Measurements from ENCODE around the gene PHACTR1. TPM values are rescaled to one million over a fixed set of nuclear protein-coding genes. Genes with fewer than 3 reads are reported as not detected.
A peak's percentile ranks its signal among the peaks of the same experiment; 100 is the strongest.

The PHACTR1 gene
- total and polyA plus RNA-seq, 9 of the 15 experiments (the other 6 are each of a cell fraction or from before 2014, with no cell fraction given), result 11.5 to 32.6 (median 22.0) TPM

DNA sequence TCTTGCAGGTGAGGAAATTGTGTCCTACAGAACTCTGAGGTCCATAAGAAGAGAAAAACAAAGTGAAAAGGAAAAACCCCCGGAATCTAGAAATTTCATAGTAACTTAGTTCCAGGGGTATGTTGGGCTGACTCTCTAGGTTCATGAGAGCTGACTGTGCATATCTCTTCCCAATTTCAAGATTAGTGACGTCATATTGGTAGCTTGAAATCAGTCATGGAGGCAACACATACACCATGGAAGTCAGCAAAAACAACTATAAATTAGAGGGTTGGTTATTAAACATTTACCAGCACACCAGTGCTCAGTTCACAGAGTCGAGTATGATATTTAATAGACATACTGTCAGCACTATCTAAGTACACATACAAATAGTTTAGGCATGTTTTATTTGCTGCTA is 49.8 kb downstream of the PHACTR1 start:
- no peaks in the 10 kb centered on the region for H3K36me3 ChIP-seq (ENCODE audit: control insufficient read depth, insufficient read depth, low read length)
- TF ChIP-seq CREM (IDR thresholded peaks at IDR 0.05; ENCODE audit: low read depth), result no peak
- no peak for TF ChIP-seq NR4A1 (CRISPR knock-in tag; IDR thresholded peaks at IDR 0.05)
- TF ChIP-seq NR4A1 (tag; IDR thresholded peaks at IDR 0.05), result no peak
- TF ChIP-seq ATF1 (CRISPR knock-in tag; IDR thresholded peaks at IDR 0.05), result no peak
- peak; percentile 36; the same call in 1 of the 2 replicates for TF ChIP-seq ATF1 (tag; IDR thresholded peaks at IDR 0.05)
- no peak for TF ChIP-seq PML (IDR thresholded peaks at IDR 0.05; ENCODE audit: low read length)
- TF ChIP-seq POLR2B (IDR thresholded peaks at IDR 0.05; ENCODE audit: low read depth, partially characterized antibody), result no peak
- TF ChIP-seq, protein P1, sequence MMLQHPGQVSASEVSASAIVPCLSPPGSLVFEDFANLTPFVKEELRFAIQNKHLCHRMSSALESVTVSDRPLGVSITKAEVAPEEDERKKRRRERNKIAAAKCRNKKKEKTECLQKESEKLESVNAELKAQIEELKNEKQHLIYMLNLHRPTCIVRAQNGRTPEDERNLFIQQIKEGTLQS (IDR thresholded peaks at IDR 0.05), result peak; percentile 28; the same call in 1 of the 2 replicates
- TF ChIP-seq, protein P1 (CRISPR knock-in tag; conservative IDR thresholded peaks at IDR 0.05), result no peak
- ATAC-seq (no peak), FAIRE-seq (no peak), DNase-seq (ENCODE audit: extremely low read depth in 1 of 4, low spot score in 3 of 4) (no peak)
- H3K27ac ChIP-seq (ENCODE audit: extremely low read depth, low read depth, low read length), result no peak overlapping the region
- POLR2A ChIA-PET, result no interaction called here
- H4K20me1 ChIP-seq (replicated peaks; ENCODE audit: control insufficient read depth, insufficient read depth, low read length), result no peaks in the 10 kb centered on the region
- in situ Hi-C loops (cut with MboI), result no loop called here
- no peaks in the 10 kb centered on the region for H3K4me1 ChIP-seq (replicated peaks in 1 of 2; ENCODE audit: control insufficient read depth in 2 of 2, insufficient read depth in 2 of 2, low read length in 2 of 2)
- H3K9me3 ChIP-seq (replicated peaks; ENCODE audit: control insufficient read depth, insufficient read depth, low read depth, low read length), result no peaks in the 10 kb centered on the region
- no peaks in the 10 kb centered on the region for H3K79me2 ChIP-seq (ENCODE audit: control insufficient read depth, insufficient read depth, low read length)
- H3K4me2 ChIP-seq (ENCODE audit: insufficient read depth, low read length), result no peak overlapping the region
- WGBS (ENCODE audit: insufficient coverage, low coverage, missing lambda C conversion rate), result 0% methylated on average over 3 of the region's 3 CpGs
- BruUV-seq (replicated peaks), result no TSS peak
- no peak overlapping the region for H3K4me3 ChIP-seq
- no peaks in the 10 kb centered on the region for H3K9me1 ChIP-seq (ENCODE audit: control insufficient read depth, insufficient read depth, low read length)
- H3K27me3 ChIP-seq (ENCODE audit: control insufficient read depth in 2 of 2, insufficient read depth in 2 of 2, low read length in 2 of 2), result no peaks in the 10 kb centered on the region
- CTCF ChIA-PET (ENCODE audit: low intra/inter-chr PET ratio), result no interaction called here
- intact Hi-C loops (cut with micrococcal nuclease), result no loop called here
- no peak overlapping the region for H2AFZ ChIP-seq (ENCODE audit: low read depth, low read length)
- no peak overlapping the region for H3K9ac ChIP-seq (ENCODE audit: insufficient read depth in 1 of 2, low read depth in 2 of 2, low read length in 2 of 2)
